Measurements from ENCODE around the gene EDEM3. TPM values are rescaled to one million over a fixed set of nuclear protein-coding genes. Genes with fewer than 3 reads are reported as not detected.

Gene EDEM3
- total RNA-seq, 1 experiment from 2014 or later, result 17.9 TPM

DNA sequence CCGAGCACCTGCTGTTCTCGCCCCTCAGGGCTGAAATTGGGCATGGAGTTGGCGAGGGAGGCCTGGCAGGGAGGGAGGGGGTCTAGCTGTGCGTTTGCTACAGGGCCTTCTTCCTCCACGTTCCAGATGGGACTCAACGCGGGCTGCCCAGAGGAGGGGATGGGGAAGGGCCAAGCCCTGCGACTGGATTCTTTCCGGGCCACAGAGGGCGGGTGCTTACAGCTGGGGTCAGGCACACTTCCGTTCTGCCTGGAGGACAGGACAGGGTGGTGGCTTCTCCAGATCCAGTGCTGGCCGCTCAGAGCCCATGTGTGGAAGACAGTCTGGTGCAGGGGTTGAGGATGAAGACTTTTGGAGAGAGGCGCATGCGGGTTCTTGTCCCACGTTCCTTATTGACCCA lies 90.0 kb downstream of the EDEM3 start:
- H3K36me3 ChIP-seq, result no peaks in the 10 kb centered on the region
- H3K27me3 ChIP-seq, result no peaks in the 10 kb centered on the region
- H3K4me3 ChIP-seq, result no peak overlapping the region
- no peaks in the 10 kb centered on the region for H3K9me3 ChIP-seq
- no peak for DNase-seq

DNA sequence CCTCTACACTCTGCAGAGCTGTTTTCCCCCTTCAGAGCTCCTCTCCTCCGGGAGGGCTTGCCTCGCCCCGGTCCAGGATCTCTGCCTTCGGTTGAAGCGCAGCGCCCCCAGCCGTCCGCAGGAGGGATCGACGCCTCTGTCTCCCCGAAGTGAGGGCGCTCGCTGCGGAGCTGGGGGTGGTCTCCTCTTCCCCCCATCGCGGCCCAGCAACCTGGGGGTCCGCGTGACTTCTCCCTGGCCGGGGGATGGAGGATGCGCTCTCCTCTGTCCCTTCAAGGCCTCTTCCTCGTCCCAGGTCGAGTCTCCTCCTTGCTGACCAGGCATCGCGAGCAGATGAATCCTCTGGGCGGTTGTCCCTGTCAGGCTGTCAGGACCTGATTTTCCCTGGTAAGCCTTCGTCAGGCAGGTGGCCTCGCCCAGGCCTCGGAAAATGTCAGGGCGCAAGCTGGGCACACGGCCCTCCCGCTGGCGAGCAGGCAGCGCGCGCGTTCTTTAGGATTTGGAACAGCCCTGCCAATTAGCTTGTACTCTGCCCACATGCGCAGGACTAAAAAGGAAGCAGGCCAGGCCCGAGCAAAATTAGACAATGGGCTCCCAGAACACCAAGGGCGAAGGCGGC lies 90.5 kb downstream of the EDEM3 start:
- Histone ChIP-seq H3K4me3 (peak overlapping the region; percentile 19), H3K9me3 (no peaks in the 10 kb centered on the region)
- DNase-seq, result peak; percentile 62

GRCh38 chr1:184661801-184662200 lies 92.9 kb downstream of the EDEM3 start:
- no peaks in the 10 kb centered on the region for H3K27me3 ChIP-seq
- H3K9me3 ChIP-seq, result no peaks in the 10 kb centered on the region
- H3K4me3 ChIP-seq, result no peak overlapping the region
- DNase-seq, result no peak
- no peaks in the 10 kb centered on the region for H3K36me3 ChIP-seq

More for the DNA sequence above, 90.5 kb downstream of the EDEM3 start:
- H3K36me3 ChIP-seq, result no peaks in the 10 kb centered on the region
- no peaks in the 10 kb centered on the region for H3K27me3 ChIP-seq

DNA sequence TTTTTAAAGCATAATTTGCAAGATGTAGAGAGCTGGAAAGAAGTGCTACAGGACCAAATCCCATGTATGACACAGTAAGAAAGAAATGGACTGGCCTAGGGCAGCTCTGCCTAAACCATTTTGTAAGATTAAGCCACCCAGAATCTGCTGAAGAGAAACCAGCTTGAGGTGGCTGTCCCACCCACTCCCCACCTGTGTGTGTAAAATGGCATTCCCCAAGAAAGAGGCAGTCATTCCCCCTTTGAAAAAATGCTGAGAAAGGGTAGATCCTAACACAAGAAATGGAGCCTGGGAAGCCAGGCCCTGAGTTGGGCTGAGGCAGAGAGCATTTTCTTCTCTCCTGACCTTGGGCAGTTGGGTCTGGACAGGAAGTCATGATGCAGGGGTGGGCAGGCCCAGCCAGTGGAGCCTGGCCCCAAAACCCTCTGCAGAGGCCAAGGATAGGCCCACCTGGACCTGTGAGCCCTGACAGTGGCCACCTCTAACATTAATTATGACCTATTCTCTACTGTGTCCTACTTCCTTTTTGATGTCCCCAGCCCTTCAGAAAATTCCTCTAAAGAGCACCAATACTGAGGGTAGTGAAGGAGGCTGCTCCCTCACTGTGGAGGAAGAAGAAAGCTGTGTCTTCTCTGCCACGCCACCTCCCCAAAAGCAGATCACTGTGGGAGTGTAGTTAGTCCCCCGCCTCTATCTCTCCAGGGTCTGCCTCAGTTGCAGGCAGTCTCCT lies 94.0 kb downstream of the EDEM3 start:
- no peak for DNase-seq
- no peak overlapping the region for H3K4me3 ChIP-seq
- no peaks in the 10 kb centered on the region for H3K36me3 ChIP-seq
- no peaks in the 10 kb centered on the region for H3K9me3 ChIP-seq
- no peaks in the 10 kb centered on the region for H3K27me3 ChIP-seq

GRCh38 chr1:184658055-184658454 lies 96.6 kb downstream of the EDEM3 start:
- Histone ChIP-seq H3K4me3 (no peak overlapping the region), H3K36me3 (no peaks in the 10 kb centered on the region), H3K27me3 (no peaks in the 10 kb centered on the region), H3K9me3 (no peaks in the 10 kb centered on the region)
- DNase-seq, result no peak

DNA sequence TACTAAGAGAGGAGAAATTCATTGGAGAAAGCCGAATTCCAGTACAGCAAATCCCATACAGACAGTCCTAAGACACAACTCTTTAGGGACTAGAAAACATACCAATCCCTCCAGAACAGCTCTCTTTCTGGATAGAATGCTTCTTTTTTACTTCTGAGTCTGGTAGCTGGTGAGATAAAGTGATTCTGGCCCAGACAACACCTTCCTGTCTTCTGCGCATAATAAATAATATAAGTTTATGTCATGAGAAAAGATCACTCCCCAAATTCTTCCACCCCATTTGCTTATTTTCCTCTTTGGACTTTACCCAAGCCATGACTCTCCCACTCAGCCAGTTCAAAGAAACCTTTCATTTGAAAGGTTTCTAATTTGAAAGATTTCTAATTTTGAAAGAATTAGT lies 98.4 kb downstream of the EDEM3 start:
- Histone ChIP-seq H3K4me3 (no peak overlapping the region), H3K9me3 (no peaks in the 10 kb centered on the region; the same call in 1 of the 2 replicates), H3K27me3 (no peaks in the 10 kb centered on the region), H3K36me3 (no peaks in the 10 kb centered on the region)
- DNase-seq, result no peak

DNA sequence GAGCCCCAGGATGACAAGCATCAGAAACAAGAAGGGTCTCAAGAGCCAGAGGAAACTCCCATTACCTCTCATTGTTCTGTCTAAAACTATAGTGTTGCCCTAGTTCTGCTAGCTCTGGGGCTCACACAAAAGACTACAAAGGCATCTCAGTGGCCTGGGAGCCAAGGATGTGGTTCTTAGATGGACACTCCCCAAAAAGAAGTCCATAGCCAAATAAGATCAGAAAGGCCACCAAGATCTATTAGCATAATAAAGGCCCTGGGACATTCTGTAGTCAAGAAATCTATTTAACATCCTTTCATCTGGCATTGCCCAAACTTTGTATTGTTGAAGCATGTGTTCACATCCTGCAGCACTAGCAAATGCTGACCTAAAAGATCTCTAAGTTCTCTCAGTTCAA lies 99.5 kb downstream of the EDEM3 start:
- Histone ChIP-seq H3K36me3 (no peaks in the 10 kb centered on the region), H3K27me3 (no peaks in the 10 kb centered on the region), H3K4me3 (no peak overlapping the region), H3K9me3 (no peaks in the 10 kb centered on the region; the same call in 1 of the 2 replicates)
- no peak for DNase-seq

GRCh38 chr1:184650177-184650866 lies 104.3 kb downstream of the EDEM3 start:
- Histone ChIP-seq H3K4me3 (no peak overlapping the region), H3K9me3 (peaks cover 14% of the 10 kb centered on the region), H3K27me3 (no peaks in the 10 kb centered on the region), H3K36me3 (no peaks in the 10 kb centered on the region)
- DNase-seq, result no peak

GRCh38 chr1:184649451-184649888 lies 105.2 kb downstream of the EDEM3 start:
- Histone ChIP-seq H3K9me3 (peaks cover 14% of the 10 kb centered on the region), H3K27me3 (no peaks in the 10 kb centered on the region), H3K36me3 (no peaks in the 10 kb centered on the region), H3K4me3 (no peak overlapping the region)
- DNase-seq, result no peak

DNA sequence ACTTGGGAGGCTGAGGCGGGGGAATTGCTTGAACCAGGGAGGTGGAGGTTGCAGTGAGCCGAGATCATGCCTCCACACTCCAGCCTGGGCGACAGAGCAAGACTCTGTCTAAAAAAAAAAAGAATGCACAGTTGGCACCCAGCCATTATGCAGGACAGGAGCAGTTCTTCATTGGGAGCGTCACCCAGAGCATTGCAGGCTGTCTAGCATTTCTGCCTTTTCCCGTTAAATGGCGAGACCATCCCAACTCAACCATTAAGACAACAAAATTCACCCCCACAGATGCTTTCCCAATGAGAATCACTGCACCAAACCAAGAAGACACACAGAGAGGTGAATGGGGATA lies 105.8 kb downstream of the EDEM3 start:
- H3K9me3 ChIP-seq, result peaks cover 14% of the 10 kb centered on the region
- H3K27me3 ChIP-seq, result no peaks in the 10 kb centered on the region
- no peaks in the 10 kb centered on the region for H3K36me3 ChIP-seq
- H3K4me3 ChIP-seq, result no peak overlapping the region
- no peak for DNase-seq

GRCh38 chr1:184648160-184648855 lies 106.3 kb downstream of the EDEM3 start:
- Histone ChIP-seq H3K36me3 (no peaks in the 10 kb centered on the region), H3K4me3 (no peak overlapping the region), H3K27me3 (no peaks in the 10 kb centered on the region), H3K9me3 (peaks cover 14% of the 10 kb centered on the region)
- DNase-seq, result no peak

DNA sequence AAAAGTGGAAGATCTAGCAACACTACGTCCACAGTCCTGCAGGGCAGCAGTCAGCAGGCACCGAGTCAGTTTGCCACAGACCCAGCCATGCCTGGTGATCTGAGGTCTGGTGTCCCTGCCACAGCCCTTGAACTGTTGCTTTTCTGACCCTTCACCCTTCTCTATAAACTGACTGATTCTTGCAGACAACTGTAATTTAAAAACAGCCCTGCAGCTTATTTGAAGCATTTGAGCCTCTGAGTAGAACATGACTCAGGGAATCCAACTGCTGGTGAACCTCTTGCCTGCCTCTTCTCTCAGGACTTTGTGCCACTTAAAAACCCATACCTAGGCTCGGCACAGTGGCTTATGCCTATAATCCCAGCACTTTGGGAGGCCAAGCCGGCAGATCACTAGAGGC lies 107.2 kb downstream of the EDEM3 start:
- no peaks in the 10 kb centered on the region for H3K27me3 ChIP-seq
- DNase-seq, result no peak

DNA sequence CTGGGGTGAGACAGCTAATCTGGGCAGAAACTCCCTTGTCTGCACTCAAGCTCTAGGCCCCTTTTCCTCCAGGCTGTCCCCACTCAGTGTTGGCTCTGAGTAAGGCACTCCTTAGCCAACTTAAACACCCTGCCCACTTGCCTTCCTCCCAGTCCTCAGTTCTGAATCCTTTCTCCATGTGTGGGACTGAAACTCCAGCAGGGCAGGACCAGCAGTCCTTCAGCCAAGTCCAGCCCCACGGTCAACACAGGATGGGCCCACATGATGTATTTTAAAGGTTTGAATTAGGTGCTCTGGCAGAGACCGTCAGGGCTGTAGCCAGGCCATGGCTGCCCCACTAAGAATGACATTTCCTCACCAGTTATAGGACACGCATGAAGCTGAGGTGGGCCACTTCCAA lies 107.8 kb downstream of the EDEM3 start:
- Histone ChIP-seq H3K9me3 (peaks cover 14% of the 10 kb centered on the region), H3K36me3 (no peaks in the 10 kb centered on the region), H3K4me3 (no peak overlapping the region), H3K27me3 (no peaks in the 10 kb centered on the region)
- no peak for DNase-seq

More for the DNA sequence above, 107.2 kb downstream of the EDEM3 start:
- H3K4me3 ChIP-seq, result no peak overlapping the region
- H3K9me3 ChIP-seq, result peaks cover 14% of the 10 kb centered on the region
- H3K36me3 ChIP-seq, result no peaks in the 10 kb centered on the region

DNA sequence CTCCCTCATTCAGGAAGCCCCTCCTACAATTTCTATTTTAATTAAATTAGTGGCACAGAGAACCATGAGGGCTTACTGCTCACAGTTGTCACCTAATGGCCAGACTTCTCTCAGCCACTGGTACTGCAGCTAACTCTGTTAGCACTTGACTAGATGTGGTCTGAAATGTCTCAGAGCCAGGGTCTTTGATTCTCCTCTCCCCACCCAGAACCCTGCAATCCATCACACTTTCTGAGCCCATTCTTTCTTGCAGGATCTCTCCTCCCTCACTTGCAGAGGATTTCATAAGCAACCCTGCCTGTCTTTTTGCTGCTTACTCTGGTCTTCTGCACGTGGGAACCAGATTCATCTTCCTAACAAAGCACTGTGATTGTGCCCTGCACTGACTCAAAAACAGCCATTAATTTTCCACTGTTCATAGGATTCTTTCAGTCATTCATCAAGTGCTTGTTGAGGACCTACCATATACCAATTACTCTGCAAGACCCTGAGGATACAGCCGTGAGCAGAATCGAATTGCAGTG lies 108.4 kb downstream of the EDEM3 start:
- Histone ChIP-seq H3K4me3 (no peak overlapping the region), H3K27me3 (no peaks in the 10 kb centered on the region), H3K36me3 (no peaks in the 10 kb centered on the region), H3K9me3 (peaks cover 14% of the 10 kb centered on the region)
- no peak for DNase-seq

DNA sequence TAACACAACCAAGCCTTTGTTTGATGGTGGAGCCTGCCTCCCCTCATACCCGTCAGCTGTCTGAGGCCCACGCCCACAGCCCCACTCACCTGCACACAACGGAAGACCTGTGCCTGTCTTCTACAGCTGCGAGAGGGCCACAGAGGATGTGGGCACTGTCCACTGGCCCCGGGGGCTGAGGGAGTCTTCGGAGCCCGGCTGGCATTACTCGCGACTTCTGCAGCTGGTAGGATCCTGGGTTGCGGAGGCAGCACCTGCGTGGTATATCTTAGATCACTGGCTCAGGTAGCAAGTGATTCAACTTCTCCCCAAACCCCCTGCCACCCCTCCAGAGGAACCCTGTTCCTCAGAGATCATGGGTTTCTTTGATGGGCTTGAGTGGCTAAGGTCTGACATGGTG lies 109.9 kb downstream of the EDEM3 start:
- H3K4me3 ChIP-seq, result no peak overlapping the region
- H3K36me3 ChIP-seq, result no peaks in the 10 kb centered on the region
- peaks cover 12% of the 10 kb centered on the region for H3K9me3 ChIP-seq
- DNase-seq, result no peak
- no peaks in the 10 kb centered on the region for H3K27me3 ChIP-seq

DNA sequence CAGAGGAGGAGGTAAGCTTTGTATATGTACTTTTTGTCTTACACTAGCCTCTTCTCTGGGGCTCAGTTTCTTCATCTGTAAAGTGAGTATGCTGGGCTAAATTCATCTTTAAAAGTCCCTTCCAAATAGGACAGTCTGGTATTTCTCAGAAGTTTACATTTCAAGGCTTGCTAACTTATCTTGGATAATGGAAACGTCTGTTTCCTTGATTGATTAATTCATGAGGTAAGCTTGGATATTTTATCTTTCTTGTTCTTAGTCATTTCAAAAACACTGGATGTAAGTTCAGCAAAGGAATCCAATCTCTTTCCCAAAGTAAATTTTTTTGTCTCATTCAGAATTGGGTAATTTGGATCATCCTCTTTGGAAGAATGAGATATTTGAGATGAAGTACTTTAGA lies 111.0 kb downstream of the EDEM3 start:
- H3K36me3 ChIP-seq, result no peaks in the 10 kb centered on the region
- no peak for DNase-seq
- H3K4me3 ChIP-seq, result no peak overlapping the region
- H3K9me3 ChIP-seq, result peaks cover 4% of the 10 kb centered on the region; the same call in 1 of the 2 replicates
- no peaks in the 10 kb centered on the region for H3K27me3 ChIP-seq

GRCh38 chr1:184641894-184642293 lies 112.8 kb downstream of the EDEM3 start:
- H3K9me3 ChIP-seq, result no peaks in the 10 kb centered on the region
- no peaks in the 10 kb centered on the region for H3K36me3 ChIP-seq
- no peak overlapping the region for H3K4me3 ChIP-seq
- no peaks in the 10 kb centered on the region for H3K27me3 ChIP-seq
- no peak for DNase-seq
